ENCODE results near the gene CHST11.

The CHST11 gene

GRCh38 chr12:104723895-104724294 is 267.1 kb downstream of the CHST11 start:
- H3K4me3 ChIP-seq (ENCODE audit: control insufficient read depth, low read depth, low read length) = no peak overlapping the region
- DNase-seq (ENCODE audit: low read depth) = no peak

GRCh38 chr12:104724992-104725585 is 268.3 kb downstream of the CHST11 start:
- no peak for TF ChIP-seq CTCF (IDR thresholded peaks at IDR 0.05; ENCODE audit: control insufficient read depth, insufficient read depth, low read depth, low read length, missing control alignments)
- DNase-seq (ENCODE audit: low read depth) = no peak
- no peak overlapping the region for H3K4me3 ChIP-seq (ENCODE audit: control insufficient read depth, low read depth, low read length)

More at GRCh38 chr12:104723895-104724294, 267.1 kb downstream of the CHST11 start:
- no peak for TF ChIP-seq CTCF (IDR thresholded peaks at IDR 0.05; ENCODE audit: control insufficient read depth, insufficient read depth, low read depth, low read length, missing control alignments)

GRCh38 chr12:104725610-104726009 is 268.9 kb downstream of the CHST11 start:
- no peak for TF ChIP-seq CTCF (IDR thresholded peaks at IDR 0.05; ENCODE audit: control insufficient read depth, insufficient read depth, low read depth, low read length, missing control alignments)
- DNase-seq (ENCODE audit: low read depth) = no peak
- H3K4me3 ChIP-seq (ENCODE audit: control insufficient read depth, low read depth, low read length) = no peak overlapping the region

- DNase-seq (ENCODE audit: low read depth) = no peak
- no peak overlapping the region for H3K4me3 ChIP-seq (ENCODE audit: control insufficient read depth, low read depth, low read length)
- TF ChIP-seq CTCF (IDR thresholded peaks at IDR 0.05; ENCODE audit: control insufficient read depth, insufficient read depth, low read depth, low read length, missing control alignments) = no peak
These were observed 271.1 kb downstream of the CHST11 start for GRCh38 chr12:104727726-104728465.

GRCh38 chr12:104729091-104729490 is 272.3 kb downstream of the CHST11 start:
- H3K4me3 ChIP-seq (ENCODE audit: control insufficient read depth, low read depth, low read length) = no peak overlapping the region
- TF ChIP-seq CTCF (IDR thresholded peaks at IDR 0.05; ENCODE audit: control insufficient read depth, insufficient read depth, low read depth, low read length, missing control alignments) = no peak
- no peak for DNase-seq (ENCODE audit: low read depth)

- DNase-seq (ENCODE audit: low read depth) = no peak
- H3K4me3 ChIP-seq (ENCODE audit: control insufficient read depth, low read depth, low read length) = no peak overlapping the region
- no peak for TF ChIP-seq CTCF (IDR thresholded peaks at IDR 0.05; ENCODE audit: control insufficient read depth, insufficient read depth, low read depth, low read length, missing control alignments)
These were observed 273.1 kb downstream of the CHST11 start for GRCh38 chr12:104729610-104730446.
